GM23248 (cell line): Measurements from ENCODE around the gene GRK6. TPM values are rescaled to one million over a fixed set of nuclear protein-coding genes. Genes with fewer than 3 reads are reported as not detected.

ENCODE experiments used
- DNase-seq: peaks from one replicate; pipeline ENCODE4 v3.0.0-alpha.2; 2015
- H2AFZ ChIP-seq: fragments of 200-600 bp; sonication (generic); 2 replicates; pipeline ENCODE4 v1.6.1; 2016; ENCODE audit warnings: antibody characterized with exemption
- H3F3A ChIP-seq: fragments of 200-600 bp; sonication (generic); 2 replicates; pipeline ENCODE4 v1.6.1; 2016; ENCODE audit warnings: mild to moderate bottlenecking, antibody characterized with exemption, mixed run types; ENCODE audit not compliant: insufficient read depth
- H3K27ac ChIP-seq: fragments of 200-600 bp; sonication (generic); 2 replicates; pipeline ENCODE4 v1.5.1; 2016; ENCODE audit warnings: mild to moderate bottlenecking
- H3K27me3 ChIP-seq: fragments of 200-600 bp; sonication (generic); replicated peaks from 2 replicates; pipeline ENCODE4 v1.6.1; 2016; ENCODE audit warnings: mild to moderate bottlenecking; ENCODE audit not compliant: insufficient read depth
- H3K36me3 ChIP-seq: fragments of 200-600 bp; sonication (generic); 2 replicates; pipeline ENCODE4 v1.6.1; 2016; ENCODE audit warnings: low read depth, mild to moderate bottlenecking
- H3K4me1 ChIP-seq: fragments of 200-600 bp; sonication (generic); 2 replicates; pipeline ENCODE4 v1.6.1; 2016; ENCODE audit warnings: mild to moderate bottlenecking; ENCODE audit not compliant: insufficient read depth
- H3K4me2 ChIP-seq: fragments of 200-600 bp; sonication (generic); one replicate; pipeline ENCODE4 v1.6.1; 2016; ENCODE audit warnings: mild to moderate bottlenecking; ENCODE audit not compliant: unreplicated experiment
- H3K4me3 ChIP-seq: fragments of 200-600 bp; sonication (generic); 2 replicates; pipeline ENCODE4 v1.5.1; 2016; ENCODE audit warnings: mild to moderate bottlenecking
- H3K79me2 ChIP-seq: fragments of 200-600 bp; sonication (generic); 2 replicates; pipeline ENCODE4 v1.6.1; 2016; ENCODE audit warnings: mild to moderate bottlenecking; ENCODE audit not compliant: insufficient read depth
- H3K9ac ChIP-seq: fragments of 200-600 bp; sonication (generic); 2 replicates; pipeline ENCODE4 v1.6.1; 2016; ENCODE audit warnings: mild to moderate bottlenecking
- H3K9me2 ChIP-seq: fragments of 200-600 bp; sonication (generic); 2 replicates; pipeline ENCODE4 v1.6.1; 2016; ENCODE audit warnings: mixed run types, mild to moderate bottlenecking, moderate library complexity; ENCODE audit not compliant: insufficient read depth
- H3K9me3 ChIP-seq: fragments of 200-600 bp; sonication (generic); one replicate; pipeline ENCODE4 v1.6.1; 2017; ENCODE audit warnings: low read depth
- H4K20me1 ChIP-seq: fragments of 200-600 bp; sonication (generic); 2 replicates; pipeline ENCODE4 v1.6.0; 2016; ENCODE audit not compliant: insufficient read depth
- EZH2 ChIP-seq: fragments of 200-600 bp; sonication (generic); IDR thresholded peaks from 2 replicates; pipeline ENCODE4 v1.6.1; 2018; ENCODE audit warnings: antibody characterized with exemption, mild to moderate bottlenecking; ENCODE audit not compliant: insufficient read depth, poor library complexity, severe bottlenecking
- EZH2phosphoT487 ChIP-seq: fragments of 200-600 bp; sonication (generic); IDR thresholded peaks from 2 replicates; pipeline ENCODE4 v1.6.1; 2018; ENCODE audit warnings: antibody characterized with exemption, moderate library complexity, mild to moderate bottlenecking, low read depth; ENCODE audit not compliant: insufficient read depth
- WGBS, 2 experiments: methylation state at CpG; one replicate each; pipeline ENCODE4 v1.1.6; 2015 to 2017; ENCODE audit warnings: low lambda C conversion rate in 2 of 2, low coverage in 1 of 2; ENCODE audit errors: missing lambda C conversion rate in 2 of 2; 5-methylcytosine and 5-hydroxymethylcytosine counted together
- in situ Hi-C: fragments of 300-500 bp; cut with MboI; formaldehyde crosslinking; loops from 2 replicates; pipeline ENCODE4 v1.15.0; 2020
- polyA plus RNA-seq: library from polyadenylated mRNA; unstranded; fragments of >200 nt; fragmentation: Nextera tagmentation; extraction: Ambion mirVana; gene quantifications from 2 replicates; pipeline ENCODE4 v1.2.1, GENCODE V29; 2016
- total RNA-seq: library from RNA; depleted of rRNA; stranded (reverse); fragments of >200 nt; shearing (Covaris generic); gene quantifications from 2 replicates; pipeline ENCODE4 v1.2.3, GENCODE V29; 2014

GRK6 gene
- total and polyA plus RNA-seq, 2 experiments from 2014 or later = 7.7 to 30.4 TPM

DNA sequence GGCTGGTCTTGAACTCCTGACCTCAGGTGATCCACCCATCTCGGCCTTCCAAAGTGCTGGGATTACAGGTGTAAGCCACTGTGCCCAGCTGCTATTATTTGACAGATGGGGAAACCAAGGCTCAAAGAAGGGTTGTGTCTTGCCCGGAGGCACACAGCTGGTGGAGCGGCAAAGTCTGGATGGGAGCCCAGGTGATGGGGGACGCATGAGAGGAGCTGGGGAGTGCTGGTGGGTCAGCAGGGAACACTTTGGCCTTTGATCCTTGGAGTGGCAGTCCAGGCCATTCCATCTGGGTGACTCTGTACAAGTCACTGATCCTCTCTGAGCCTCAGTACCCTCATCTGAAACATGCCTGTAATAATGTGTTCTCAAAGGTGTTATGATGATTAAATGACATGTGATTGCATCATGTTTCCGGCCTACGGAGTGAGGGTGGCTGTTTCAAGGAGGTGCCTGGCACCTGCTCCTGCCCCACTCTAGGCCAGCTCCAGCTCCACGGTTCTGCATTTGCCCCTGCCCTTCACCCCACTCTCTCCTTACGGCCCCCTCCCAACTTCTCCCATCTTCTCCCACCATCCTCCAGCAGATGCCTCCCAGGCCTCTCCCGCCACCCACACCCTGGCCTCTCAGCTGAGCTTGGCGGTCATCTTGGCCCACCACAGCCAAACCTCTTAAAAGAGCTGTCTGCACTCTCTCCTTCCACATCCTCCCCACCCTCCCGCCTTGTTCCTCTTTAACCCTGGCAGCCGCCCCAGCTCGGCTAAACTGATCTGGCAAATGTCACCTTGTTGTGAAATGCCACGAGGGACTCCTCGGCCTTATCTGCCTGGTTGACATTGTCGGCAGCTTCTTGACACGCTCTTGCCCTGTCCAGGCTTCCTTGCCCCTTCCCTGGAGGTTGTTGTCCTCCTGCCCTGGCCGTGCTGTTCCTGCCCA, 52.5 kb downstream of the GRK6 start:
- no peaks in the 10 kb centered on the region for H3K79me2 ChIP-seq
- peaks cover 33% of the 10 kb centered on the region for H3K4me1 ChIP-seq
- H3F3A ChIP-seq = peaks cover 79% of the 10 kb centered on the region
- H4K20me1 ChIP-seq = no peaks in the 10 kb centered on the region
- H3K4me3 ChIP-seq = no peak overlapping the region
- no peaks in the 10 kb centered on the region for H3K27me3 ChIP-seq
- peak overlapping the region; percentile 48 for H3K9ac ChIP-seq
- H3K4me2 ChIP-seq = no peak overlapping the region
- H3K27ac ChIP-seq = peak overlapping the region; percentile 67
- no peaks in the 10 kb centered on the region for H3K9me3 ChIP-seq
- in situ Hi-C loops = no loop called here
- no peak overlapping the region for H2AFZ ChIP-seq
- 0 out of 2 replicates have a peak, but pooled peaks cover 9% of the 10 kb centered on the region for H3K36me3 ChIP-seq
- no peak for TF ChIP-seq EZH2
- TF ChIP-seq EZH2phosphoT487 = no peak
- no peaks in the 10 kb centered on the region for H3K9me2 ChIP-seq
- 37 to 38% methylated on average over 17 to 18 of the region's 18 CpGs for WGBS, 2 experiments
- peak; percentile 73 for DNase-seq

DNA sequence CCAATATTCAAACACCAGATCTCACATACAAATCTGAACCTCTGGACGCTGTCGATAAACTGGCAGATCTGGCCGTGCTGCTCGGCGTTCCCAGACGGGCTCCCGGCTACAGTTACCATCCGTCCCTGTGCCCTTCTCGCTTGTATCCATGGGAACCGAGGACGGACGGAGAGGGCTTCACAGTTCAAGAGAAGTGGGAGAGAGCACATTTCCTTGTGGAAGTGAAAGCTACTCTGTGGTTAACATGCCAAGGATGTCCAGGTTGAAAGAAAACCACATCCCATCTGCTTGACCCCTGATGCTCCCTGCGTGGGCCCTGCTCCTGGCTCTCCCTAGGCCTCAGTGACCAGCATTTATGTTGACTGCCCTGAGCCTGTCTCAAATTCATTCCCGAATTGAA, 53.3 kb downstream of the GRK6 start:
- TF ChIP-seq EZH2 (no peak), EZH2phosphoT487 (no peak)
- H3K4me3 ChIP-seq = no peak overlapping the region
- H3K9me3 ChIP-seq = no peaks in the 10 kb centered on the region
- DNase-seq = peak; percentile 38
- no peak overlapping the region for H3K4me2 ChIP-seq
- 38 to 42% methylated on average over 14 of the region's 14 CpGs for WGBS, 2 experiments
- peaks cover 17% of the 10 kb centered on the region; the same call in 1 of the 2 replicates for H3K36me3 ChIP-seq
- H3F3A ChIP-seq = peaks cover 80% of the 10 kb centered on the region
- H3K27ac ChIP-seq = peak overlapping the region; percentile 67
- H4K20me1 ChIP-seq = no peaks in the 10 kb centered on the region
- in situ Hi-C loops = no loop called here
- no peak overlapping the region for H2AFZ ChIP-seq
- H3K27me3 ChIP-seq = no peaks in the 10 kb centered on the region
- peaks cover 30% of the 10 kb centered on the region for H3K4me1 ChIP-seq
- no peaks in the 10 kb centered on the region for H3K79me2 ChIP-seq
- H3K9me2 ChIP-seq = no peaks in the 10 kb centered on the region
- peak overlapping the region; percentile 48 for H3K9ac ChIP-seq

DNA sequence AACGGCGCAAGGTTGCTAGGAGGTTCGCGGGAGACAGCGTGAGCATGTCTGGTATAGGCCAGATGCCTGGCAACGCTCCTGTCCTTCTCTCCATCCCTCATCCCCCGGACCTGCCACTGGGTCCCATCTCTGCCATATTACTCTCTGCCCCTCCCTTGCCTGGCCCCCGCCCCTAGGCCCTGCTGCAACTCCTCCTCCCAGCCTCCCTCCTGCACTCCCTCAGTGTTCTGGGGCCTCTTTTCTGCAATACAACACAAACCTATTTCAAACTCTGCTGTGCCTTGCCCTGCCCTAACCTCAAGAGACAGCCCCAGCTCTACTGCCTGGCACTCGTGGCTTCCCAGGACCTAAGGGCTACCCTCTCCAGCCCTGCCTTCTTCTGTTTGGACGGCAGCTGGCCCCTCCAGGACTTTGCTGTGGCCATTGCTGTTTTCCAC, 55.9 kb downstream of the GRK6 start:
- Histone ChIP-seq H3K27ac (peak overlapping the region; percentile 39), H3K4me2 (no peak overlapping the region), H3K9me2 (no peaks in the 10 kb centered on the region), H4K20me1 (0 out of 2 replicates have a peak, but pooled peaks cover 4% of the 10 kb centered on the region), H3K36me3 (peaks cover 42% of the 10 kb centered on the region), H3K4me3 (no peak overlapping the region), H3K4me1 (peaks cover 30% of the 10 kb centered on the region), H3K79me2 (peaks cover 16% of the 10 kb centered on the region), H3K27me3 (no peaks in the 10 kb centered on the region), H3F3A (peaks cover 86% of the 10 kb centered on the region), H2AFZ (no peak overlapping the region), H3K9me3 (no peaks in the 10 kb centered on the region), H3K9ac (peak overlapping the region; percentile 8; the same call in 1 of the 2 replicates)
- 88 to 94% methylated on average over 10 of the region's 10 CpGs for WGBS, 2 experiments
- DNase-seq = peak; percentile 53
- TF ChIP-seq EZH2 (no peak), EZH2phosphoT487 (no peak)
- in situ Hi-C loops = no loop called here

DNA sequence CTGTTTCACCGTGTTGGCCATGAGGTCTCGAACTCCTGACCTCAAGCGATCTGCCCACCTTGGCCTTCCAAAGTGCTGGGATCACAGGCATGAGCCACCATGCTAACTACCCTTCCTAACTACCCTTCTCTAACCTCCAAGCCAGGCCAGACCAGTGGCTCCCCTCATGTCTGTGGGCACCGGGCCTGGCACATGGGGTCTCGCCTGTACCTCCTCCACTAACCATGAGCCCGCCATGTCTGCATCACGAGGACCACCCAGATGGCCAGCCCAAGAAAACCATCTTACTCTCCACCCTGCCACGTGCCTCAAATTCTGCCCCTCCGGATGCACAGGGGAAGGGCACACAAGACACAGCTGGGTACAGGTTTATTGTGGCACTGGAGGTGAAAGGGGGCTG, 56.6 kb downstream of the GRK6 start:
- whole genome bisulfite sequencing, 2 experiments = 94% methylated on average over 9 of the region's 9 CpGs
- Histone ChIP-seq H3K4me2 (no peak overlapping the region), H4K20me1 (0 out of 2 replicates have a peak, but pooled peaks cover 4% of the 10 kb centered on the region), H3K27me3 (no peaks in the 10 kb centered on the region), H3K9me3 (no peaks in the 10 kb centered on the region), H3K27ac (peak overlapping the region; percentile 39), H3K9ac (no peak overlapping the region), H3K9me2 (no peaks in the 10 kb centered on the region), H3K4me3 (no peak overlapping the region), H2AFZ (no peak overlapping the region), H3K4me1 (peaks cover 30% of the 10 kb centered on the region), H3F3A (peaks cover 93% of the 10 kb centered on the region), H3K36me3 (peaks cover 48% of the 10 kb centered on the region), H3K79me2 (peaks cover 23% of the 10 kb centered on the region)
- in situ Hi-C loops = no loop called here
- no peak for TF ChIP-seq EZH2
- no peak for DNase-seq
